K562 (cell line): ENCODE measurements around the gene NUP98. TPM values are rescaled to one million over a fixed set of nuclear protein-coding genes. Genes with fewer than 3 reads are reported as not detected.

Source experiments
- EWSR1 ChIP-seq: fragments of 450-650 bp; IDR thresholded peaks from 2 replicates; pipeline ENCODE4 v1.6.1; 2018; ENCODE audit warnings: borderline replicate concordance, mild to moderate bottlenecking, low read depth, moderate library complexity; ENCODE audit not compliant: partially characterized antibody
- FOXJ2 ChIP-seq: fragments of 200-800 bp; sonication (Bioruptor generic); IDR thresholded peaks from 2 replicates; pipeline ENCODE4 v1.6.1; 2016; ENCODE audit warnings: missing genetic modification characterization, missing compliant biosample characterization
- HDAC8 ChIP-seq: fragments of 450-650 bp; IDR thresholded peaks from 2 replicates; pipeline ENCODE4 v1.6.1; 2016; ENCODE audit warnings: mild to moderate bottlenecking, missing genetic modification characterization, moderate library complexity, missing compliant biosample characterization
- HIVEP1 ChIP-seq: fragments of 250-450 bp; sonication (Bioruptor Pico); IDR thresholded peaks from 2 replicates; pipeline ENCODE4 v1.4.0; 2020; ENCODE audit warnings: mild to moderate bottlenecking
- KAT8 ChIP-seq: fragments of 450-650 bp; IDR thresholded peaks from 2 replicates; pipeline ENCODE4 v1.6.1; 2016; ENCODE audit warnings: low read depth, mild to moderate bottlenecking
- KDM1A ChIP-seq, 2 experiments: fragments of 450-650 bp; IDR thresholded peaks; 2 replicates each; pipeline ENCODE4 v1.6.1; 2016; ENCODE audit warnings: mild to moderate bottlenecking in 2 of 2
- MTA2 ChIP-seq: fragments of 450-650 bp; IDR thresholded peaks from 2 replicates; pipeline ENCODE4 v1.6.1; 2016; ENCODE audit warnings: low read depth
- NBN ChIP-seq: fragments of 450-650 bp; IDR thresholded peaks from 2 replicates; pipeline ENCODE4 v1.6.1; 2016; ENCODE audit warnings: low read depth, mild to moderate bottlenecking
- NELFE ChIP-seq: IDR thresholded peaks from 2 replicates; pipeline ENCODE4 v1.6.1; 2011; ENCODE audit warnings: mild to moderate bottlenecking; ENCODE audit not compliant: insufficient read depth, insufficient read length
- NEUROD1 ChIP-seq: fragments of 150-350 bp; IDR thresholded peaks from 2 replicates; pipeline ENCODE4 v1.6.1; 2014; ENCODE audit warnings: borderline replicate concordance, low read length, low read depth; ENCODE audit not compliant: partially characterized antibody
- TFAM ChIP-seq: fragments of 250-450 bp; sonication (Bioruptor Pico); conservative IDR thresholded peaks from 2 replicates; pipeline ENCODE4 v1.5.0; 2021; ENCODE audit warnings: mild to moderate bottlenecking, moderate library complexity
- ZBED1 ChIP-seq: IDR thresholded peaks from 2 replicates; pipeline ENCODE4 v1.6.1; 2014
- ZBTB40 ChIP-seq, 2 experiments: fragments of 450-650 bp in 1 of 2; sonication (generic) in 1 of 2; formaldehyde crosslinking in 1 of 2; IDR thresholded peaks; 2 replicates each; pipeline versions ENCODE4 v1.7.1 to v1.9.0; 2016 to 2022; ENCODE audit warnings: inconsistent platforms in 1 of 2, mild to moderate bottlenecking in 1 of 2, missing genetic modification reagents in 1 of 2
- ZNF436 ChIP-seq: fragments of 250-450, 450-650 bp; sonication (Bioruptor Pico); formaldehyde crosslinking; IDR thresholded peaks from 2 replicates; pipeline ENCODE4 v1.7.0; 2020; ENCODE audit warnings: mild to moderate bottlenecking
- ZNF444 ChIP-seq: fragments of 250-450 bp; sonication (Bioruptor Pico); IDR thresholded peaks from 2 replicates; pipeline ENCODE4 v1.4.0; 2020; ENCODE audit warnings: mild to moderate bottlenecking, moderate library complexity
- ZNF764 ChIP-seq: fragments of 250-450 bp; sonication (Bioruptor Pico); IDR thresholded peaks from 2 replicates; pipeline ENCODE4 v1.4.0; 2020; ENCODE audit warnings: low read depth, mild to moderate bottlenecking, moderate library complexity
- polyA plus RNA-seq, 8 experiments: library from polyadenylated mRNA; depleted of rRNA in 4 of 8; stranded (reverse) in 5 of 8; unstranded in 3 of 8; fragments of >200 nt; fragmentation: Nextera tagmentation in 2 of 8; fragmentation: Illumina TruSeq in 1 of 8; extraction: Ambion mirVana in 2 of 8; extraction: Trizol in 1 of 8; gene quantifications; 2 replicates each; pipeline versions ENCODE4 v1.2.1 to v1.2.3, GENCODE V29; 2011 to 2014; ENCODE audit warnings: inconsistent platforms in 1 of 8, missing spikeins in 1 of 8
- total RNA-seq, 7 experiments: library from RNA; depleted of rRNA in 6 of 7; stranded (reverse); fragments of >200 nt in 6 of 7; fragmentation: Illumina TruSeq in 2 of 7; extraction: Trizol in 2 of 7; gene quantifications; 2 replicates each; pipeline versions ENCODE4 v1.2.1 to v1.2.3, GENCODE V29; 2011 to 2021; ENCODE audit warnings: low replicate concordance in 1 of 7
- TF ChIP-seq, protein P1 (sequence below), 2 experiments: fragments of 200-800 bp in 1 of 2; sonication (Bioruptor generic) in 1 of 2; sonication (generic) in 1 of 2; formaldehyde crosslinking in 1 of 2; IDR thresholded peaks in 1 of 2; conservative IDR thresholded peaks in 1 of 2; 2 replicates each; pipeline versions ENCODE4 v1.5.0 to v1.6.1; 2016 to 2020; ENCODE audit warnings: missing compliant biosample characterization in 1 of 2, missing genetic modification characterization in 1 of 2, missing genetic modification reagents in 1 of 2

Gene NUP98
- total and polyA plus RNA-seq, 9 of the 15 experiments (the other 6 are each of a cell fraction or from before 2014, with no cell fraction given) = 45.1 to 196 (median 130) TPM

DNA sequence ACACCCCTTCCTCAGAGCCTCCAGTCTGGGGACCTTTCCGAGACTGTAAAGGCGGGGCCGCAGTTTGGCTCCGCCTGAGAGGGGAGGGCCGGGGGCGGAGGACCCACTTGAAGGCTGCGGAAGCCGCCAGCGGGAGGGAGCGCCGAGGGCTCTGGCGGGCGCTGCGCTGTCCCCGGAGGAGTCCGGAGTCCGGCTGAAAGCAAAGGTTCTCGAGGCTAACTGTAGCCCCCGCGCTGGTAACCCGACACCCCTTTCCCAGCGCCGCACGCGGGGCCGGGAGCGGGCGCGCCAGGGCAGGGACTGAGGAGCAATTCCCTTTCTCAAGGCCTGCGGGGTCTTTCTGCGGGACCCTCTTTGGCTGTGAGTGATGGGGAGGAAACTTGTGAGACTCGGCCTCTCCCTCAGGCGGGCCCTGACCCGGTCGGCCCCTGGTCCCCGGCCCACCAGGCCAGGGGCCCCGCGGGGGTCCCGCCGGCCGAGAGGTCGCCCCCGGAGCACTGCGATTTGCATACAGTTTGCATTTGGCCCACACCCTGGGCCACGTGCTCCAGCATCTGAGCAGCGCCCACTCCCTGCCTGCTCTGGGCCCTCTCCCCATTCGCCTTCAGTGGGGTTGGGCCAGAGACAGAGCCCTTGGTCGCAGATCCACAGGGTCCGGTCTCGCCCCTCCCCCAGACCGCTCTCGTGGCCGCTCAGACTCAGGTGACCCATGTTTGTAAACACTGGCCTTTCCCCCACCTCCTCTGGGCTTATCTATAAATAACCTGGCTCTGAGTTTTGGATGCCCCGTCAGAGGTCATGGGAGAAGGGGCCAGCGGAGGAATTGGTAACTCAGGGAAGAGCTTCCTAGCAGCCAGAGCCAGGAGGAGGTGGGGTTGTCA is 155.0 kb downstream of the NUP98 start (continued):
- TF ChIP-seq ZBTB40 (IDR thresholded peaks at IDR 0.05) (no peak; the same call in 1 of the 2 replicates), ZBTB40 (CRISPR knock-in tag; IDR thresholded peaks at IDR 0.05) (no peak), FOXJ2 (tag) (peak; percentile 86; the same call in 1 of the 2 replicates), NEUROD1 (peak; percentile 40), NBN (no peak), ZNF764 (no peak), HIVEP1 (CRISPR knock-in tag) (no peak), MTA2 (no peak), KDM1A (IDR thresholded peaks at IDR 0.05) (no peak), ZBED1 (no peak), TFAM (CRISPR knock-in tag) (no peak), ZNF444 (CRISPR knock-in tag) (no peak), ZNF436 (CRISPR knock-in tag) (no peak), NELFE (no peak), EWSR1 (no peak), HDAC8 (tag) (no peak), KAT8 (no peak)
- TF ChIP-seq, protein P1, sequence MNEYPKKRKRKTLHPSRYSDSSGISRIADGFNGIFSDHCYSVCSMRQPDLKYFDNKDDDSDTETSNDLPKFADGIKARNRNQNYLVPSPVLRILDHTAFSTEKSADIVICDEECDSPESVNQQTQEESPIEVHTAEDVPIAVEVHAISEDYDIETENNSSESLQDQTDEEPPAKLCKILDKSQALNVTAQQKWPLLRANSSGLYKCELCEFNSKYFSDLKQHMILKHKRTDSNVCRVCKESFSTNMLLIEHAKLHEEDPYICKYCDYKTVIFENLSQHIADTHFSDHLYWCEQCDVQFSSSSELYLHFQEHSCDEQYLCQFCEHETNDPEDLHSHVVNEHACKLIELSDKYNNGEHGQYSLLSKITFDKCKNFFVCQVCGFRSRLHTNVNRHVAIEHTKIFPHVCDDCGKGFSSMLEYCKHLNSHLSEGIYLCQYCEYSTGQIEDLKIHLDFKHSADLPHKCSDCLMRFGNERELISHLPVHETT (CRISPR knock-in tag; conservative IDR thresholded peaks at IDR 0.05 in 1 of 2, IDR thresholded peaks at IDR 0.05 in 1 of 2) = no peak
